Breast epithelium (tissue), 4 donors: ENCODE data around the gene AFF3. TPM values are rescaled to one million over a fixed set of nuclear protein-coding genes. Genes with fewer than 3 reads are reported as not detected.
"Not testable (repeated sequence)": the region's sequence is repeated elsewhere in the genome, so short reads cannot be mapped to it uniquely, and the experiment has no call there.

Experiments
- DNase-seq, 2 donors: peaks; one replicate each; pipeline ENCODE4 v3.0.0-alpha.2; 2019; ENCODE audit warnings: low spot score in 2 of 2
- H3K27ac ChIP-seq, 2 donors: fragments of 200-600 bp; sonication (generic) in 1 of 2; one replicate each; pipeline ENCODE4 v1.5.1; 2016 to 2019; ENCODE audit warnings: mild to moderate bottlenecking in 1 of 2
- H3K27me3 ChIP-seq, 2 donors: fragments of 200-600 bp; sonication (generic) in 1 of 2; one replicate each; pipeline versions ENCODE4 v1.5.1 to v1.6.0; 2017 to 2019; ENCODE audit warnings: control low read depth in 1 of 2, mild to moderate bottlenecking in 1 of 2
- H3K36me3 ChIP-seq: fragments of 200-600 bp; one replicate; pipeline ENCODE4 v1.5.1; 2019
- H3K4me1 ChIP-seq, 2 donors: fragments of 200-600 bp; sonication (generic); one replicate each; pipeline ENCODE4 v1.5.1; 2016 to 2019; ENCODE audit warnings: control low read depth in 1 of 2
- H3K4me3 ChIP-seq, 3 donors: fragments of 200-600 bp; sonication (generic); 1 replicate in 2 of 3; 2 replicates in 1 of 3; pipeline ENCODE4 v1.5.1; 2016 to 2019; ENCODE audit warnings: mild to moderate bottlenecking in 3 of 3, moderate library complexity in 2 of 3
- H3K9me3 ChIP-seq, 2 donors: fragments of 200-600 bp; sonication (generic) in 1 of 2; one replicate each; pipeline ENCODE4 v1.5.1; 2016 to 2019; ENCODE audit warnings: control low read depth in 1 of 2
- POLR2A ChIP-seq: fragments of 450-650 bp; IDR thresholded peaks from one replicate; pipeline ENCODE4 v1.6.1; 2016; ENCODE audit warnings: antibody characterized with exemption, mild to moderate bottlenecking, moderate library complexity
- POLR2AphosphoS5 ChIP-seq, 3 donors: sonication (generic); formaldehyde crosslinking; IDR thresholded peaks; one replicate each; pipeline ENCODE4 v1.6.1; 2017; ENCODE audit warnings: antibody characterized with exemption in 3 of 3
- intact Hi-C: fragments of 100-400 bp; cut with DNase I; formaldehyde crosslinking; loops from one replicate; pipeline ENCODE4 v1.15.1; 2023; ENCODE audit warnings: low total_unique reads
- total RNA-seq, 3 donors: library from RNA; depleted of rRNA; stranded (reverse); fragments of >200 nt; gene quantifications; one replicate each; pipeline ENCODE4 v1.1.0, GENCODE V29; 2016
- TF ChIP-seq, protein P1 (sequence below), 3 donors: fragments of 450-650 bp; IDR thresholded peaks; one replicate each; pipeline ENCODE4 v1.5.1; 2016 to 2017; ENCODE audit warnings: antibody characterized with exemption in 3 of 3, mild to moderate bottlenecking in 3 of 3, moderate library complexity in 3 of 3

AFF3 gene
- total RNA-seq, 3 donors from 2014 or later: 8.2 to 116 (median 63.6) TPM

DNA sequence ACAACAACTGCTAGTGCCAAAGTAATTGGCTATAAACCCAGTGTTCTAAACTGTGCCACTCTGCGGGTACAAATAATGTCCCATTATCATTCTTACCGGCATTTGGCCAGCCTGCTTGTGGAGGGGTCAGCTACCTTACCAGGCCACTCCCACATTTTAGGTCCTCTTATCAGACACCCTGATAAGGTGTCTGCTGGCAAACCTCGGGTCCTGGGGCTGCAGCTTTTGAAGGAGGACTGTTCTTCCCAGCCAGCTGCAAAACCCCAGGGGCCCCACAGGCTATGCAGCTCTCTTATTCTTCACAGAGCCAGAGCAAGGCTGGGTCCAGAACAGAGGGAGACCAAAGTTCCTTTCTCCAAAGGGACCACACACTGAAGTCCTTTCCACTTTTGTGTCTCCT lies 394.5 kb downstream of the AFF3 start:
- intact Hi-C loops: no loop called here
- H3K4me1 ChIP-seq: no peaks in the 10 kb centered on the region
- no peaks in the 10 kb centered on the region for H3K9me3 ChIP-seq
- no peaks in the 10 kb centered on the region for H3K27me3 ChIP-seq
- TF ChIP-seq POLR2A (no peak), POLR2AphosphoS5 (IDR thresholded peaks at IDR 0.05) (no peak)
- TF ChIP-seq, protein P1, sequence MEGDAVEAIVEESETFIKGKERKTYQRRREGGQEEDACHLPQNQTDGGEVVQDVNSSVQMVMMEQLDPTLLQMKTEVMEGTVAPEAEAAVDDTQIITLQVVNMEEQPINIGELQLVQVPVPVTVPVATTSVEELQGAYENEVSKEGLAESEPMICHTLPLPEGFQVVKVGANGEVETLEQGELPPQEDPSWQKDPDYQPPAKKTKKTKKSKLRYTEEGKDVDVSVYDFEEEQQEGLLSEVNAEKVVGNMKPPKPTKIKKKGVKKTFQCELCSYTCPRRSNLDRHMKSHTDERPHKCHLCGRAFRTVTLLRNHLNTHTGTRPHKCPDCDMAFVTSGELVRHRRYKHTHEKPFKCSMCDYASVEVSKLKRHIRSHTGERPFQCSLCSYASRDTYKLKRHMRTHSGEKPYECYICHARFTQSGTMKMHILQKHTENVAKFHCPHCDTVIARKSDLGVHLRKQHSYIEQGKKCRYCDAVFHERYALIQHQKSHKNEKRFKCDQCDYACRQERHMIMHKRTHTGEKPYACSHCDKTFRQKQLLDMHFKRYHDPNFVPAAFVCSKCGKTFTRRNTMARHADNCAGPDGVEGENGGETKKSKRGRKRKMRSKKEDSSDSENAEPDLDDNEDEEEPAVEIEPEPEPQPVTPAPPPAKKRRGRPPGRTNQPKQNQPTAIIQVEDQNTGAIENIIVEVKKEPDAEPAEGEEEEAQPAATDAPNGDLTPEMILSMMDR (IDR thresholded peaks at IDR 0.05): no peak
- H3K4me3 ChIP-seq: no peak overlapping the region
- DNase-seq: no peak
- H3K27ac ChIP-seq: no peak overlapping the region
- no peaks in the 10 kb centered on the region for H3K36me3 ChIP-seq

DNA sequence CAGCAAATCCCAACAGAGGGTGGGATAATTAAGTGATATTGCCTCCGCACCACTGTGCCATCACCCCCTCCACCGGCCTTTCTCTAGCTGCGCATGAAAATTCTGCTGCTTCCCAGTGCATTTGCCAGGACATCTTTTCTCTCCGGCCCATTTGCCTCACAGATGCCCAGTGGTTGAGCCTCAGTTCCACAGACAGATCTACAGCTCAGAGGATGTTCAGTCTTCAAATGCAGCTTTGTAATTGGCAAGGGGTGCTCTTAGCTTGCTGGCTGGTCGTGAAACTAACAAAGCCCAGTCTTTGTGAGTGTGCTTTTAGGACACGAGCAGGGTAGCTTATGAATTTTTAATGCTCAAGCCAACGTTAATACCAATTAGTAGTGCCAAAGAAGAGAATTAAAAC lies 399.2 kb downstream of the AFF3 start:
- Histone ChIP-seq H3K27ac (no peak overlapping the region), H3K36me3 (no peaks in the 10 kb centered on the region), H3K4me3 (no peak overlapping the region), H3K27me3 (no peaks in the 10 kb centered on the region), H3K9me3 (no peaks in the 10 kb centered on the region), H3K4me1 (no peaks in the 10 kb centered on the region)
- DNase-seq: no peak
- TF ChIP-seq, protein P1 (IDR thresholded peaks at IDR 0.05): no peak
- TF ChIP-seq POLR2AphosphoS5 (IDR thresholded peaks at IDR 0.05): no peak
- no peak for TF ChIP-seq POLR2A
- intact Hi-C loops: no loop called here

DNA sequence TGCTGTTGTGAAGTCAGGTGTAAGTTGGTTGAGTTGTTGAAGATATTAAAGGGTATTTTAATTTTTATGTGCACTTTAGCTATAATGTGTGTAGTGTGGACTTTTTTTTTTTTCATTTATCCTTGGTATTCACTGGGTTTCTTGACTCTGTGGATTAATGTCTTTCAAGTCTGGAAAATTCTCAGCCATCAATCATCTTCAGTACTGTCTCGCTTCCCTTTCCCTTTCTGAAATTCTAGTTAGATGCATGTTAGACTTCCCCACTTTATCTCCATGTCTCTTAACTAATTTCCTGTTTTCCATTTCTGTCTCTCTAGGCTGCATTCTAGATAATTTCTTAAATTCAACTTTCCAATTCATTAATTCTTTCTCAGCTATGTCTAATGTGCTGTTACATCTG lies 404.9 kb downstream of the AFF3 start:
- no peaks in the 10 kb centered on the region for H3K27me3 ChIP-seq
- H3K9me3 ChIP-seq: no peaks in the 10 kb centered on the region
- no peaks in the 10 kb centered on the region for H3K36me3 ChIP-seq
- H3K27ac ChIP-seq: no peak overlapping the region
- TF ChIP-seq POLR2AphosphoS5 (IDR thresholded peaks at IDR 0.05) (no peak), POLR2A (no peak)
- TF ChIP-seq, protein P1 (IDR thresholded peaks at IDR 0.05): no peak
- no peak overlapping the region for H3K4me3 ChIP-seq
- intact Hi-C loops: no loop called here
- no peaks in the 10 kb centered on the region for H3K4me1 ChIP-seq
- no peak for DNase-seq

DNA sequence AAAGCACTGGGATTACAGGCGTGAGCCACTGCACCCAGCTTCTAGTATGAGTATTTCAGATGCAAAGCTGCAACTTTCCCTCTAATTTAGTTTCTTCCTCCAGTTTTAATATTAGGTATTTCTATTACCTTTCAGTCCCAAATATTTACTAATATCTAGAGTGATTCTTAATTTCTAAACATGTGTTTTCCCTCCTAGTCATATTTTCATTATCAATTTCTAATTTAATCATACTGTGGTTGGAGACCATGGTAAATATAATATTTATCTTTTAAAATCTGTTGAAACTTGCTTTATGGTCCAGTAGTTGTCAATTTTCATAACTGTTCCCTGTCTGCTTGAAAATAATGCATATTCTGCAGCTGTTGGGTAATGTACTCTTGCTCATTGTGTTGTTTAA lies 406.6 kb downstream of the AFF3 start:
- TF ChIP-seq, protein P1 (IDR thresholded peaks at IDR 0.05): no peak
- TF ChIP-seq POLR2AphosphoS5 (IDR thresholded peaks at IDR 0.05) (no peak), POLR2A (no peak)
- no peak overlapping the region for H3K4me3 ChIP-seq
- H3K4me1 ChIP-seq: no peaks in the 10 kb centered on the region
- DNase-seq: no peak
- no peaks in the 10 kb centered on the region for H3K27me3 ChIP-seq
- H3K9me3 ChIP-seq: no peaks in the 10 kb centered on the region
- no peak overlapping the region for H3K27ac ChIP-seq
- intact Hi-C loops: no loop called here
- no peaks in the 10 kb centered on the region for H3K36me3 ChIP-seq

DNA sequence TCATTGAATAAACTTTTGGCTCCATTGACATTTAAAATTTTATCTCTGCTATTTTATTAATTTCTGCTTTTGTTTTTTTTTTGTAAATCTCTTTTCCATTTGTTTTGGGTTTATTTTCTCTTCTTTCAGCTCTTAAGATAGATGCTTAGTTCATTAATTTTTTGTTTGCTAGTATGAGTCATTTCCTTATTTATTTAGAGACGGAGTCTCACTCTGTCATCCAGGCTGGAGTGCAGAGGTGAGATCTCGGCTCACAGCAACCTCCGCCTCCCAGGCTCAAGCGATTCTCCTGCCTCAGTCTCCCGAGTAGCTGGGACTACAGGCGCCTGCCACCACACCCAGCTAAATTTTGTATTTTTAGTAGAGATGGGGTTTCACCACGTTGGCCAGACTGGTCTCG lies 407.1 kb downstream of the AFF3 start:
- H3K4me3 ChIP-seq, intact Hi-C loops, H3K4me1 ChIP-seq: not testable (repeated sequence)

DNA sequence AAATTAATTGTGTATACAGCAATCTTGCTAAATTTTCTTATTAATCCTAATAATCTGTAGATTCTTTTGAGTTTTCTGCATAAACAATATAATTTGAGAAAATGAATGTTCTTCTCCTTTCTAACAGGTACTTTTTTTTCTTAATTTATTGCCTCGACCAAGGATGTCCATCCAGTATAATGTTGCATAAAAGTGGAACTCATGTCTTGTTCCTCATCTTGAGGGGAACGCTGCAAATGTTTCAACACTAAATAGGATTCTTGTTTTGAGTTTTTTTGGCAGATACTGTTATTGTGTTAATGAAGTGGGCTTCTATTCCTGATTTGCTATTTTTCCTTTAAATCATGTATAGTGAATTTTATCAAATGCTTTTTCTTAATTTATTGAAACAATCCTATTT lies 408.2 kb downstream of the AFF3 start:
- intact Hi-C loops: loop anchor here (5.0 kb wide), 1 partner anchor 33 kb away; no protein-coding TSS in a partner anchor
- H3K36me3 ChIP-seq: no peaks in the 10 kb centered on the region
- no peak for DNase-seq
- H3K27me3 ChIP-seq: no peaks in the 10 kb centered on the region
- H3K4me1 ChIP-seq: no peaks in the 10 kb centered on the region
- no peak overlapping the region for H3K4me3 ChIP-seq
- no peak for TF ChIP-seq POLR2A
- TF ChIP-seq POLR2AphosphoS5 (IDR thresholded peaks at IDR 0.05): no peak
- TF ChIP-seq, protein P1 (IDR thresholded peaks at IDR 0.05): no peak
- H3K9me3 ChIP-seq: no peaks in the 10 kb centered on the region
- H3K27ac ChIP-seq: no peak overlapping the region

More for the DNA sequence above, 407.1 kb downstream of the AFF3 start:
- H3K27me3 ChIP-seq, H3K9me3 ChIP-seq, DNase-seq, H3K27ac ChIP-seq, H3K36me3 ChIP-seq: not testable (repeated sequence)
